GM12891 (cell line): ENCODE results near the gene MTREX.

Experiments used
- DNase-seq: peaks from one replicate; pipeline ENCODE4 v3.0.0; 2011; ENCODE audit warnings: low spot score; ENCODE audit not compliant: insufficient read length
- FAIRE-seq: peaks from 2 replicates; lab custom pipeline; 2011; peaks lifted over from hg19 to GRCh38; lab: Jason Lieb, UNC
- PAX5 ChIP-seq: IDR thresholded peaks from 2 replicates; pipeline ENCODE4 v1.6.1; 2011; ENCODE audit warnings: low read length, moderate library complexity, mild to moderate bottlenecking; ENCODE audit not compliant: insufficient read depth, severe bottlenecking
- POLR2A ChIP-seq: IDR thresholded peaks from 2 replicates; pipeline ENCODE4 v1.6.1; 2011; ENCODE audit warnings: low read depth, low read length, control low read depth
- POLR2AphosphoS5 ChIP-seq: IDR thresholded peaks from 2 replicates; pipeline ENCODE4 v1.6.1; 2011; ENCODE audit warnings: low read depth, low read length, control low read depth
- POU2F2 ChIP-seq: IDR thresholded peaks from 2 replicates; pipeline ENCODE4 v1.6.1; 2011; ENCODE audit warnings: low read depth, mild to moderate bottlenecking, control low read depth, low read length, moderate library complexity
- SPI1 ChIP-seq: IDR thresholded peaks from 2 replicates; pipeline ENCODE4 v1.6.1; 2011; ENCODE audit warnings: low read depth, low read length, control low read depth
- TAF1 ChIP-seq: IDR thresholded peaks from 2 replicates; pipeline ENCODE4 v1.6.1; 2011; ENCODE audit warnings: low read depth, low read length, control low read depth

MTREX gene

DNA sequence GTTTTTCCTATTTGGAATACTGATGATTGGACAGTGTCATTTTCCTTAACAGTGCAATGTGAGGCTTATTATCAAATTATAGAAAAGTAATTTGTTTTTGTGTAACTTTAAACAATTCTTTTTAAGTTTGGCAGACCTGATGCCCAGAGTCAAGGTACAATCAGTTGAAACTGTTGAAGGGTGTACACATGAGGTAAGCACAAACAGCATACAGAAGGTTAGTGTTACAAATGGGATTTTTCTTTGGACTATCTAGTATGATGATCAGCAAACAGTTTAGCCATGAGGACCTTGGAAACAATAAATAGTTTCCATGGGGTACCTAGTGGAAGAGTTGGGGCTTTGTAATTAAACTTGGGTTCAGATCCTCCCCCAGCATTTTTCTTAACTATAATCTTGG is 16.2 kb downstream of the MTREX start:
- FAIRE-seq (no peak), DNase-seq (no peak)
- no peak for TF ChIP-seq SPI1
- TF ChIP-seq POLR2A: no peak
- TF ChIP-seq POU2F2: no peak

DNA sequence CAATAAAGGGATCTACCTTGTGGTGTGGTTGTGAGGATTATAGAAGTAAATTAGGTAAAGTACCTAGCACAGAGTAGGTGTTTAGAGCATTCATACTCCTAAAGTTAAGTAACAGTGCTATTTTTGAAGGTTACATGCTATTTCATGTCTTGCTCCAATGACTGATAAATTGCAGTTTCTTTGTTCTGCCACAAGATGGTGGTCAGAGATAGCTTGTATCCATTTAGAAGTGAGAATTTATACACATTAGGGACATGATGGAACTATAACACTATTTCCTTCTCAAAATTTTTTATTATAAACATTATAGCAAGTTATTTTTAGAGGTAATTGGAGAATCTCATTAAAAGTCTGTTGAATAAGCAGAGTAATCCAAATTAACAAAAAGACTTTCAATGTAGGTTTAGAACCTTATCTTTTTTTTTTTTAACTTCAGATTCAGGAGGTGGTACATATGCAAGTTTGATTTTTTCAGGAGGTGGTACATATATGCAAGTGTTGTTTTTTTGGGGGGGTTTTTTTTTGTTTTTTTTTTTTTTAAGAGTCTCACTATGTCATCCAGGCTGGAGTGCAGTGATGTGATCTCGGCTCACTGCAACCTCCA is 17.1 kb downstream of the MTREX start:
- no peak for TF ChIP-seq POLR2A
- TF ChIP-seq POU2F2: no peak
- no peak for TF ChIP-seq SPI1
- TF ChIP-seq TAF1: no peak
- no peak for TF ChIP-seq POLR2AphosphoS5
- TF ChIP-seq PAX5: no peak
- DNase-seq (no peak), FAIRE-seq (peak; percentile 61)

DNA sequence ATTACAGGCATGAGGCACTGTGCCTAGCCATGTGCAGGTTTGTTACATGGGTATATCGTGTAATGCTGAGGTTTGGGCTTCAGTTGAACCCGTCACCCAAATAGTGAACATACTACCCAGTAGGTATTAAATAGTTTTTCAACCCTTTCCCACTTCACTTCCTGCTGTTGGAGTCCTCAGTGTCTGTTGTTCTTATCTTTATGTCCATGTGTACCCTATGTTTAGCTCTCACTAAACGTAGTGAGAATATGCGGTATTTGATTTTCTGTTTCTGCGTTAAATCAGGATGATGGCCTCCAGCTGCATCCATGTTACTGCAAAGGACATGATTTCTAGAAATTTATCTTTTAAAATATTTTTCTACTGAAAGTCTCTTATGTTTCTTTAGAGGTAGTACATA is 17.8 kb downstream of the MTREX start:
- FAIRE-seq (peak; percentile 52), DNase-seq (no peak)
- TF ChIP-seq SPI1 (no peak), TAF1 (no peak), POU2F2 (no peak), POLR2AphosphoS5 (no peak), POLR2A (no peak), PAX5 (no peak)

DNA sequence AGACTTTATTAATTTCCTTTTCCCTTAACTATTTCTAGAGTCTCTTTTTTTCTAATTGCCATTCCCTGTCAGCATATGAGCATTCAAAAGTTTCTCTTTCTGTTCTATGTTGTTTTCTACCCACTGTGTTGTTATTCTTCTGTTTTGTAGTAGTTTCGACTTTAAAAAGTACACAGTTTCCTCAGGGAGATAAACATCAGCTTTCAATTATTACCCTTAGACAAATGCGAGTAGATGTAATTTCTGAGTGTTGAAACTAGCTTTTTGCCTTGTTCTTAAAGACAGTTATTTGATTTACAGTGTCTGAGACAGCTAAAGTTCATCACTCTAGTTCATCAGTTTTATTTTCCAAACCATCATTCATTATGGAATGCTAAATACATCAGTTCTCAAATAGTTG is 19.5 kb downstream of the MTREX start:
- TF ChIP-seq PAX5: no peak
- TF ChIP-seq POLR2A: no peak
- TF ChIP-seq TAF1: no peak
- TF ChIP-seq POU2F2: no peak
- no peak for TF ChIP-seq POLR2AphosphoS5
- TF ChIP-seq SPI1: no peak
- no peak for FAIRE-seq
- no peak for DNase-seq

DNA sequence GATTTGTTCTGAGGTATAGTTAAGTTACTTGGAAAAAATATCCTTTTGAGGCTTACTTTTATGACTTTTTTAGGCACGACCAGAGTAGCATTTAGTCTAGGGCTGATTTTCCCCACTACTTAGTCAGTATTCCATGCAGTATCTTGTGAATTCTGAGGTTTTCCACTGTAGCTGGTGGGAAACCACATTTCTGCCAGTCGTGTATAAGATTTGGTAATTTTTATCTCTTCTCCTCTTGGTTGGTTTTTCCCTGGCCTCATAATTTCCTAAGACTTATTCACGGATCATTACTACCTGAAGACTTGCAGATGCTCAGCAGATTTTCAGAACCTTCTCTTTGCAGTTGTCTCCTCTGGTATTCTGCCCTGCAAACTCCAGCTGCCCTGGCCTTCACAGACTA is 23.5 kb downstream of the MTREX start:
- FAIRE-seq: no peak
- TF ChIP-seq SPI1 (no peak), POLR2A (no peak)

DNA sequence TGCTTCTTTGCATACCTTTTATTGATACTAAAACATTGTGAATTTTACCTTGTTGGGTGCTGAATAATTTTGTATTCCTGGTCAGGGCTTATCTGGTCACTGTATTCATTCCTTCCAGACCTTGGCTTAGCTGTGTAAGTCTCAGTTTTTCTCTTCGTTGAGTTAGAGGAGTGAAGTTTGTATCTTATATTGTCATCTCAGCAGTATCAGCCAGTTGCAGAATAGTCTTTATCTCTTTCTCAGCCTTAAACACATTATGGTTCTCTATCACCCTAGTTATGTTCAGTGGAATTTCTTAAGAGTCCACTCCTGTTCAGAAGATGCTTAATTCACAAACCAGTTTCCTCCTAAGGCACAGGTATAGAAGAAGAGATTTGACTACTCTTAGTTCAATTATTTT is 25.2 kb downstream of the MTREX start:
- TF ChIP-seq TAF1: no peak
- TF ChIP-seq POU2F2: no peak
- no peak for TF ChIP-seq POLR2AphosphoS5
- TF ChIP-seq POLR2A: no peak
- TF ChIP-seq SPI1: no peak
- FAIRE-seq (no peak), DNase-seq (no peak)

More for the DNA sequence above, 23.5 kb downstream of the MTREX start:
- DNase-seq: no peak

DNA sequence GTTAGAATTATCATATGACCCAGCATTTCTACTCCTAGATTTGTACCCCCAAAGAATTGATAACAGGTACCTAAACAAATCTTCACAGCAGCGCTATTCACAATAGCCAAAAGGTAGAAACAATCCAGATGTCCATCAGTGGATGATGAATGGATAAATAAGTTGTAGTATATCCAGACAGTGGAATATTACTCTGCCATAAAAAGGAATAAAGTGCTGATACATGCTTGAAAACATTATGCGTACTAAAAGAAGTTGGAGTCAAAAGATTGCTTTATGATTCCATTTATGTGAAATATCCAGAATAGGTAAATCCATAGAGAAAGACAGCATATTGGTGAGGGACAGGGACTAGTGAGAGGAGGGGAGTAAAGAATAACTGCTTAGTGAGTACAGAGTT is 26.0 kb downstream of the MTREX start:
- FAIRE-seq: no peak
- DNase-seq: no peak
- TF ChIP-seq PAX5 (no peak), POLR2A (no peak), SPI1 (no peak), POLR2AphosphoS5 (no peak), POU2F2 (no peak), TAF1 (no peak)

DNA sequence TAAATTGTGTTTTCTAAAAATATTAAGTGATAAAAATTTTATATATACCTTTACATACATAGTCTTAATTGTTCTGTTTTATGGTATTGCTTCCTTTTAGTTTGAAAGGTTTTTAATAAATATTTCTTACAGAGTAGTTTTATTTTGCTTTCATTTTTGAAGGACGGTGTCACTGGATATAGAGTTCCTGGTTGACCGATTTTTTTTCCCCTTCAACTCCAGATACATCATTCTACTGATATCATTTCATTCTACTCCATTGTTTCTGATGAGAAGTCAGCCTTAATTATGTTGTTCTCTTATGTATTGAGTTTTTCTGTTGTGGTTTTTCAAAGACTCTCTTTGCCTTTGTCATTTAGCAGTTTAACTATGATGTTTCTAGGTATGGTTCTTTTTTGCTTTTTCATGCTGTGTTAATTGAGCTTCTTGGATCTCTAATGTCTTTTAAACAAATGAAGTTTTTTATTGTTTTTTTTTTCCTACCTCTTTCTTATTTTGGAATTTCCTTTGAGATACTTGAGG is 30.4 kb downstream of the MTREX start:
- TF ChIP-seq SPI1 (no peak), TAF1 (no peak), PAX5 (no peak), POU2F2 (no peak), POLR2AphosphoS5 (no peak), POLR2A (no peak)
- FAIRE-seq: no peak
- DNase-seq: no peak

DNA sequence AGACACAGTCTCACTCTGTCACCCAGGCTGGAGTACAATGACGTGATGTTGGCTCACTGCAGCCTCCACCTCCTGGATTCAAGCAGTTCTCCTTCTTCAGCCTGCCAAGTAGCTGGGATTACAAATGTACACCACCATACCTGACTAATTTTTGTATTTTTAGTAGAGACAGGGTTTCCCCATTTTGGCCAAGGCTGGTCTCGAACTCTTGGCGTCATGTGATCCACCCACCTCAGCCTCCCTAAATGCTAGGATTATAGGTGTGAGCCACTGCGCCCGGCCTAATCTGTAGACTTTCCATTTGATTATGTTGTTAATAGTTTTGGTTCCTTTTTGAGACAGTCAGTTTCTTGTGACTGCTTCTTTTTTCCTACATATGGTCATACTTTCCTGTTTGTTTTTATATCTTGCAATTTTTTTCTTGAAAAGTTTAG is 31.0 kb downstream of the MTREX start:
- DNase-seq (no peak), FAIRE-seq (no peak)
- TF ChIP-seq PAX5: no peak
- TF ChIP-seq POLR2A: no peak
- 0 out of 2 replicates have a peak, but pooled peaks have one; percentile 19 for TF ChIP-seq SPI1
- TF ChIP-seq POLR2AphosphoS5: no peak

DNA sequence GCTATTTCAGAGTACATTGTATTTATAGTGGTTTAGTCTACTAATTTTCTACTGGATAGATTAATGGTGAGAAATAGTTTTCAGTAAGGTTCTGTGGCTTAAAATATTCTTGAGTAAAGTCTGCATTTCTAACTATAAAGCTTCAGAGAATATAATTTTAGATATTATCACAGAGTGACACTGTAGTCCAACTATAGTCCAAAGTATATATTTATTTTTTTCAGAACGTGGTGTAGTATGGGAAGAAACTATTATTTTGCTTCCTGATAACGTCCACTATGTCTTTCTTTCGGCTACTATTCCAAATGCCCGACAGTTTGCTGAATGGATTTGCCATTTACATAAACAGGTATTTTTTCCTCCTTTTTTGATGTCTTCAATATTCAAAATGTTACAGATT is 35.3 kb downstream of the MTREX start:
- no peak for TF ChIP-seq POLR2AphosphoS5
- TF ChIP-seq POLR2A: no peak
- no peak for TF ChIP-seq TAF1
- TF ChIP-seq SPI1: no peak
- no peak for TF ChIP-seq PAX5
- no peak for TF ChIP-seq POU2F2
- DNase-seq (no peak), FAIRE-seq (no peak)
